GM23248 (cell line): ENCODE data around the gene NBPF9.
"Not testable (repeated sequence)": the region's sequence is repeated elsewhere in the genome, so short reads cannot be mapped to it uniquely, and the experiment has no call there.

Source experiments
- EZH2 ChIP-seq: fragments of 200-600 bp; sonication (generic); IDR thresholded peaks from 2 replicates; pipeline ENCODE4 v1.6.1; 2018; ENCODE audit warnings: antibody characterized with exemption, mild to moderate bottlenecking; ENCODE audit not compliant: insufficient read depth, poor library complexity, severe bottlenecking
- EZH2phosphoT487 ChIP-seq: fragments of 200-600 bp; sonication (generic); IDR thresholded peaks from 2 replicates; pipeline ENCODE4 v1.6.1; 2018; ENCODE audit warnings: antibody characterized with exemption, moderate library complexity, mild to moderate bottlenecking, low read depth; ENCODE audit not compliant: insufficient read depth

GRCh38 chr1:149093155-149093554, 10.2 kb downstream of the NBPF9 start:
- TF ChIP-seq EZH2, EZH2phosphoT487: not testable (repeated sequence)
